HCT116 (cell line): Measurements from ENCODE around the gene PHF8. TPM values are rescaled to one million over a fixed set of nuclear protein-coding genes. Genes with fewer than 3 reads are reported as not detected.
A peak's percentile ranks its signal among the peaks of the same experiment; 100 is the strongest.

Experiments used
- ATAC-seq: fragments of 200-7000 bp; cut with Tn5 transposase; 2 replicates; pipeline ENCODE4 v1.9.1; 2020; ENCODE audit warnings: mild to moderate bottlenecking, moderate library complexity
- BruUV-seq: library from RNA; stranded (reverse); fragments of 400-500 nt; replicated peaks from 2 replicates; lab custom pipeline; 2021; lab: Mats Ljungman, UMichigan
- CTCF ChIA-PET: fragments of 300-600 bp; sonication (Branson Sonifier 250); formaldehyde crosslinking; loops from one replicate; lab custom pipeline; 2021; ENCODE audit warnings: antibody characterized with exemption; lab: Charles Lee
- POLR2A ChIA-PET: fragments of 300-600, 350-600 bp; sonication (Branson Sonifier 250); formaldehyde crosslinking; loops from one replicate; lab custom pipeline; 2021; ENCODE audit warnings: antibody characterized with exemption; lab: Charles Lee
- RAD21 ChIA-PET, 2 experiments: fragments of 300-600 bp; sonication (Branson Sonifier 250); formaldehyde crosslinking; loops; one replicate each; lab custom pipeline; 2023; ENCODE audit warnings: low total read pairs in 2 of 2; ENCODE audit not compliant: uncharacterized antibody in 2 of 2, unreplicated experiment in 2 of 2, low non-redundant PET in 1 of 2; lab: Charles Lee
- DNase-seq: peaks from one replicate; pipeline ENCODE4 v3.0.0-alpha.2; 2010; ENCODE audit warnings: low read depth, low spot score
- H2AFZ ChIP-seq: fragments of 200-600 bp; shearing (Covaris generic), sonication (generic); 2 replicates; pipeline ENCODE4 v1.6.1; 2017; ENCODE audit warnings: low read depth, mixed run types, mixed read lengths, antibody characterized with exemption, low read length; ENCODE audit not compliant: poor library complexity, severe bottlenecking
- H3K27ac ChIP-seq: 2 replicates; pipeline ENCODE4 v1.5.1; 2012; ENCODE audit warnings: low read depth, low read length
- H3K27me3 ChIP-seq: fragments of 200-600 bp; sonication (generic); 2 replicates; pipeline ENCODE4 v1.6.1; 2016; ENCODE audit warnings: mixed run types, low read length, mixed read lengths; ENCODE audit not compliant: insufficient read depth
- H3K36me3 ChIP-seq, 2 experiments: fragments of 200-500 bp in 1 of 2; fragments of 200-600 bp in 1 of 2; sonication (Bioruptor generic) in 1 of 2; sonication (generic) in 1 of 2; 2 replicates each; pipeline versions ENCODE4 v1.5.1 to v1.6.1; 2014 to 2016; ENCODE audit warnings: low read length in 2 of 2, inconsistent platforms in 1 of 2, mixed read lengths in 1 of 2, mixed run types in 1 of 2; ENCODE audit not compliant: insufficient read depth in 2 of 2, control insufficient read depth in 1 of 2
- H3K4me1 ChIP-seq, 2 experiments: fragments of 200-600 bp in 1 of 2; sonication (generic) in 1 of 2; 2 replicates each; pipeline versions ENCODE4 v1.5.1 to v1.6.1; 2012 to 2017; ENCODE audit warnings: low read length in 2 of 2, inconsistent platforms in 1 of 2, mild to moderate bottlenecking in 1 of 2, mixed read lengths in 1 of 2, mixed run types in 1 of 2, moderate library complexity in 1 of 2; ENCODE audit not compliant: insufficient read depth in 2 of 2, control insufficient read depth in 1 of 2
- H3K4me2 ChIP-seq: fragments of 200-600 bp; sonication (generic); 2 replicates; pipeline ENCODE4 v1.6.1; 2017; ENCODE audit warnings: mixed run types, low read length, mixed read lengths
- H3K4me3 ChIP-seq, 2 experiments: fragments of 200-600 bp in 1 of 2; sonication (generic) in 1 of 2; replicated peaks in 1 of 2; 2 replicates each; pipeline ENCODE4 v1.5.1; 2011 to 2016; ENCODE audit warnings: low read length in 2 of 2, control low read depth in 1 of 2, low read depth in 1 of 2, mild to moderate bottlenecking in 1 of 2, mixed read lengths in 1 of 2, mixed run types in 1 of 2
- H3K79me2 ChIP-seq: fragments of 200-600 bp; sonication (generic); 2 replicates; pipeline ENCODE4 v1.6.1; 2017; ENCODE audit warnings: mild to moderate bottlenecking, mixed run types, low read length, moderate library complexity, mixed read lengths; ENCODE audit not compliant: insufficient read depth
- H3K9ac ChIP-seq: fragments of 200-600 bp; sonication (generic); 2 replicates; pipeline ENCODE4 v1.6.1; 2016; ENCODE audit warnings: low read length, mixed read lengths
- H3K9me2 ChIP-seq: fragments of 200-600 bp; sonication (generic), shearing (Covaris generic); 2 replicates; pipeline ENCODE4 v1.6.1; 2017; ENCODE audit warnings: mixed run types, mild to moderate bottlenecking, moderate library complexity; ENCODE audit not compliant: insufficient read depth
- H3K9me3 ChIP-seq, 2 experiments: fragments of 200-500 bp in 1 of 2; fragments of 200-600 bp in 1 of 2; sonication (Bioruptor generic) in 1 of 2; sonication (generic) in 1 of 2; 2 replicates each; pipeline ENCODE4 v1.6.1; 2014 to 2017; ENCODE audit warnings: low read length in 2 of 2, mixed read lengths in 2 of 2, inconsistent platforms in 1 of 2, low read depth in 1 of 2, mild to moderate bottlenecking in 1 of 2, mixed run types in 1 of 2, moderate library complexity in 1 of 2; ENCODE audit not compliant: control insufficient read depth in 1 of 2, insufficient read depth in 1 of 2
- H4K20me1 ChIP-seq: fragments of 200-600 bp; sonication (generic), shearing (Covaris generic); 2 replicates; pipeline ENCODE4 v1.6.1; 2017; ENCODE audit warnings: mixed run types, mild to moderate bottlenecking, moderate library complexity; ENCODE audit not compliant: insufficient read depth
- CBX3 ChIP-seq: IDR thresholded peaks from 2 replicates; pipeline ENCODE4 v1.6.1; 2012; ENCODE audit warnings: low read depth
- EGR1 ChIP-seq: IDR thresholded peaks from 2 replicates; pipeline ENCODE4 v1.6.1; 2012; ENCODE audit warnings: low read depth
- ELF1 ChIP-seq: IDR thresholded peaks from 2 replicates; pipeline ENCODE4 v1.6.1; 2012; ENCODE audit warnings: low read depth, borderline replicate concordance
- FOSL1 ChIP-seq: IDR thresholded peaks from 2 replicates; pipeline ENCODE4 v1.6.1; 2012; ENCODE audit warnings: low read depth
- JUND ChIP-seq: IDR thresholded peaks from 2 replicates; pipeline ENCODE4 v1.6.1; 2012
- RAD21 ChIP-seq: IDR thresholded peaks from 2 replicates; pipeline ENCODE4 v1.6.1; 2012; ENCODE audit warnings: low read depth, mild to moderate bottlenecking
- SP1 ChIP-seq: IDR thresholded peaks from 2 replicates; pipeline ENCODE4 v1.6.1; 2012; ENCODE audit warnings: low read depth
- SRF ChIP-seq: IDR thresholded peaks from 2 replicates; pipeline ENCODE4 v1.6.1; 2012; ENCODE audit warnings: low read depth
- TCF7L2 ChIP-seq: IDR thresholded peaks from 2 replicates; pipeline ENCODE4 v1.7.0; 2011; ENCODE audit warnings: borderline replicate concordance, inconsistent platforms; ENCODE audit not compliant: insufficient read depth, insufficient read length; ENCODE audit errors: extremely low read depth
- intact Hi-C: fragments of 100-400 bp; cut with micrococcal nuclease; formaldehyde crosslinking; loops from 2 replicates; pipeline ENCODE4 v1.10.0; 2022
- total RNA-seq: library from RNA; stranded (reverse); gene quantifications from one replicate; pipeline ENCODE4 v1.2.1, GENCODE V29; 2021; ENCODE audit not compliant: unreplicated experiment
- TF ChIP-seq, protein P1 (sequence below): IDR thresholded peaks from 2 replicates; pipeline ENCODE4 v1.6.1; 2011; ENCODE audit warnings: mild to moderate bottlenecking, low read length, moderate library complexity; ENCODE audit not compliant: insufficient replicate concordance; ENCODE audit errors: extremely low read depth
- TF ChIP-seq, protein P2 (sequence below): IDR thresholded peaks from 2 replicates; pipeline ENCODE4 v1.6.1; 2012
- TF ChIP-seq, protein P3 (sequence below): IDR thresholded peaks from 2 replicates; pipeline ENCODE4 v1.6.1; 2012

The PHF8 gene
- total RNA-seq, 1 experiment from 2014 or later = 28.0 TPM

DNA sequence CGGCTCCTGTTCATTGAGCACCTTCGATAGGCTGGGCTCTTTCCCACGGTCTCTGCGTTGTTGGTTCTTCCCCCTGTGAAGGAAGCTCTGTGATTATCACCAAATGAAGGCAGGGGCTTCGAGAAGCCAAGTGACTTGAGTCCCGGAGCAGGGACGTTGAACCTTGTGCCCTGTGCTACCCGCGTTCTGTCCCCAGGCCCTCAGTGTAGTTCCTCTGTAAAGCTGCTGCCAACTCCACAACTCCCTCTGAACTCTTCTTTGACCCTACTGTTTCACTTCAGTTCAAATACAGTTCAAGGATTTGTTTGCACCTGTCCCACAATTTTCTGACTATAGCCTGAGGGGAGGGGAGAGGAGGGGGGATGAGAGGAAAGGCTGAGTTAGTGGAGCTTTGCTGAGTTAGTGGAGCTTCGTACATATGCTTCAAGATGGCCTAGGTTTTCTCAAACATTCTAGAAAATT is 635 bp upstream of the PHF8 start:
- Histone ChIP-seq H2AFZ (no peak overlapping the region), H4K20me1 (no peaks in the 10 kb centered on the region), H3K4me1 (peaks cover 8 to 20% of the 10 kb centered on the region in 2 experiments), H3K9me2 (no peaks in the 10 kb centered on the region), H3K4me3 (peak overlapping the region; percentile 44 to 74), H3K27ac (peak overlapping the region; percentile 81), H3K9ac (peak overlapping the region; percentile 80), H3K4me2 (peak overlapping the region; percentile 79), H3K79me2 (peaks cover 7% of the 10 kb centered on the region), H3K36me3 (peaks cover 0 to 3% of the 10 kb centered on the region in 2 experiments; a peak in 2 of 4 replicates), H3K9me3 (no peaks in the 10 kb centered on the region), H3K27me3 (no peaks in the 10 kb centered on the region)
- ATAC-seq (no peak; the same call in 1 of the 2 replicates), DNase-seq (no peak)
- TSS peak; percentile 97 for BruUV-seq
- ChIA-PET CTCF (interaction anchor here (1.4 kb wide), 1 partner anchor 23 kb away, joined by 3 read pairs; no protein-coding TSS in a partner anchor), RAD21 (no interaction called here), POLR2A (no interaction called here)
- TF ChIP-seq SRF (no peak), CBX3 (no peak), TCF7L2 (no peak), RAD21 (no peak), SP1 (no peak), JUND (no peak), EGR1 (no peak), FOSL1 (no peak), ELF1 (no peak)
- TF ChIP-seq, protein P1, sequence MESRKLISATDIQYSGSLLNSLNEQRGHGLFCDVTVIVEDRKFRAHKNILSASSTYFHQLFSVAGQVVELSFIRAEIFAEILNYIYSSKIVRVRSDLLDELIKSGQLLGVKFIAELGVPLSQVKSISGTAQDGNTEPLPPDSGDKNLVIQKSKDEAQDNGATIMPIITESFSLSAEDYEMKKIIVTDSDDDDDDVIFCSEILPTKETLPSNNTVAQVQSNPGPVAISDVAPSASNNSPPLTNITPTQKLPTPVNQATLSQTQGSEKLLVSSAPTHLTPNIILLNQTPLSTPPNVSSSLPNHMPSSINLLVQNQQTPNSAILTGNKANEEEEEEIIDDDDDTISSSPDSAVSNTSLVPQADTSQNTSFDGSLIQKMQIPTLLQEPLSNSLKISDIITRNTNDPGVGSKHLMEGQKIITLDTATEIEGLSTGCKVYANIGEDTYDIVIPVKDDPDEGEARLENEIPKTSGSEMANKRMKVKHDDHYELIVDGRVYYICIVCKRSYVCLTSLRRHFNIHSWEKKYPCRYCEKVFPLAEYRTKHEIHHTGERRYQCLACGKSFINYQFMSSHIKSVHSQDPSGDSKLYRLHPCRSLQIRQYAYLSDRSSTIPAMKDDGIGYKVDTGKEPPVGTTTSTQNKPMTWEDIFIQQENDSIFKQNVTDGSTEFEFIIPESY = no peak
- TF ChIP-seq, protein P2, sequence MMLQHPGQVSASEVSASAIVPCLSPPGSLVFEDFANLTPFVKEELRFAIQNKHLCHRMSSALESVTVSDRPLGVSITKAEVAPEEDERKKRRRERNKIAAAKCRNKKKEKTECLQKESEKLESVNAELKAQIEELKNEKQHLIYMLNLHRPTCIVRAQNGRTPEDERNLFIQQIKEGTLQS = no peak
- TF ChIP-seq, protein P3, sequence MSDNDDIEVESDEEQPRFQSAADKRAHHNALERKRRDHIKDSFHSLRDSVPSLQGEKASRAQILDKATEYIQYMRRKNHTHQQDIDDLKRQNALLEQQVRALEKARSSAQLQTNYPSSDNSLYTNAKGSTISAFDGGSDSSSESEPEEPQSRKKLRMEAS = no peak
- intact Hi-C loops = loop anchor here (5.0 kb wide), 1 partner anchor 137 kb away; the partner anchor contains the start of gene FAM120C
